ENCODE data around the gene KSR2. TPM values are rescaled to one million over a fixed set of nuclear protein-coding genes. Genes with fewer than 3 reads are reported as not detected.

KSR2 gene
- total RNA-seq, 2 donors from 2014 or later: 1.1 to 2.0 TPM

- Mint-ChIP-seq H3K4me3 (no peak overlapping the region), H3K36me3 (ENCODE audit: low read depth) (no peaks in the 10 kb centered on the region), H3K9me3 (no peaks in the 10 kb centered on the region), H3K4me1 (peaks cover 22% of the 10 kb centered on the region), H3K27me3 (ENCODE audit: insufficient read depth) (peaks cover 46% of the 10 kb centered on the region), H3K27ac (no peak overlapping the region)
- WGBS, 2 experiments (ENCODE audit: insufficient coverage in 1 of 2, insufficient read length in 1 of 2): 85 to 100% methylated on average over 3 to 8 of the region's 8 CpGs
- no peaks in the 10 kb centered on the region for H3K36me3 ChIP-seq (ENCODE audit: control insufficient read depth, insufficient read depth, low read length)
- H3K27me3 ChIP-seq (ENCODE audit: control insufficient read depth, insufficient read depth, low read length, poor library complexity, severe bottlenecking): peaks cover 45% of the 10 kb centered on the region
- H3K4me3 ChIP-seq (ENCODE audit: low read length): no peak overlapping the region
- no peaks in the 10 kb centered on the region for H3K9me3 ChIP-seq (ENCODE audit: control insufficient read depth, low read length)
- TF ChIP-seq CTCF (conservative IDR thresholded peaks at IDR 0.05): peak; percentile 34
- H3K4me1 ChIP-seq (ENCODE audit: control insufficient read depth, insufficient read depth, low read length): no peaks in the 10 kb centered on the region
- no peak overlapping the region for H3K27ac ChIP-seq (ENCODE audit: low read depth, low read length)
- no peak overlapping the region for H3K9ac ChIP-seq (ENCODE audit: extremely low read depth, low read length, poor library complexity, severe bottlenecking)
- DNase-seq: no peak
Measured at GRCh38 chr12:117499759-117500485, 468.9 kb downstream of the KSR2 start.

- Mint-ChIP-seq H3K27me3 (ENCODE audit: insufficient read depth) (peaks cover 36% of the 10 kb centered on the region), H3K9me3 (no peaks in the 10 kb centered on the region), H3K4me3 (no peak overlapping the region), H3K27ac (no peak overlapping the region), H3K4me1 (peaks cover 22% of the 10 kb centered on the region), H3K36me3 (ENCODE audit: low read depth) (no peaks in the 10 kb centered on the region)
- no peak for TF ChIP-seq CTCF (conservative IDR thresholded peaks at IDR 0.05)
- 85 to 90% methylated on average over 2 of the region's 3 CpGs for WGBS, 2 experiments (ENCODE audit: insufficient coverage in 1 of 2, insufficient read length in 1 of 2)
- Histone ChIP-seq H3K4me3 (ENCODE audit: low read length) (no peak overlapping the region), H3K9me3 (ENCODE audit: control insufficient read depth, low read length) (no peaks in the 10 kb centered on the region), H3K4me1 (ENCODE audit: control insufficient read depth, insufficient read depth, low read length) (no peaks in the 10 kb centered on the region), H3K9ac (ENCODE audit: extremely low read depth, low read length, poor library complexity, severe bottlenecking) (no peak overlapping the region), H3K36me3 (ENCODE audit: control insufficient read depth, insufficient read depth, low read length) (no peaks in the 10 kb centered on the region), H3K27me3 (ENCODE audit: control insufficient read depth, insufficient read depth, low read length, poor library complexity, severe bottlenecking) (peaks cover 35% of the 10 kb centered on the region), H3K27ac (ENCODE audit: low read depth, low read length) (no peak overlapping the region)
- DNase-seq: no peak
Measured at GRCh38 chr12:117498880-117499279, 469.9 kb downstream of the KSR2 start.

GRCh38 chr12:117498256-117498655, 470.5 kb downstream of the KSR2 start:
- Mint-ChIP-seq H3K4me3 (no peak overlapping the region), H3K36me3 (ENCODE audit: low read depth) (no peaks in the 10 kb centered on the region), H3K27ac (no peak overlapping the region), H3K9me3 (no peaks in the 10 kb centered on the region), H3K4me1 (peaks cover 22% of the 10 kb centered on the region), H3K27me3 (ENCODE audit: insufficient read depth) (peaks cover 33% of the 10 kb centered on the region)
- 85 to 100% methylated on average over 1 to 2 of the region's 2 CpGs for WGBS, 2 experiments (ENCODE audit: insufficient coverage in 1 of 2, insufficient read length in 1 of 2)
- Histone ChIP-seq H3K9me3 (ENCODE audit: control insufficient read depth, low read length) (no peaks in the 10 kb centered on the region), H3K36me3 (ENCODE audit: control insufficient read depth, insufficient read depth, low read length) (no peaks in the 10 kb centered on the region), H3K4me3 (ENCODE audit: low read length) (no peak overlapping the region), H3K27me3 (ENCODE audit: control insufficient read depth, insufficient read depth, low read length, poor library complexity, severe bottlenecking) (peaks cover 29% of the 10 kb centered on the region), H3K9ac (ENCODE audit: extremely low read depth, low read length, poor library complexity, severe bottlenecking) (no peak overlapping the region), H3K4me1 (ENCODE audit: control insufficient read depth, insufficient read depth, low read length) (no peaks in the 10 kb centered on the region), H3K27ac (ENCODE audit: low read depth, low read length) (no peak overlapping the region)
- TF ChIP-seq CTCF (conservative IDR thresholded peaks at IDR 0.05): no peak
- DNase-seq: no peak

All from endodermal cell (in vitro differentiated cells).